Medulla oblongata (tissue), 1 donor: ENCODE data around the gene SLC35B3.
A peak's percentile ranks its signal among the peaks of the same experiment; 100 is the strongest.
"Not testable (repeated sequence)": the region's sequence is repeated elsewhere in the genome, so short reads cannot be mapped to it uniquely, and the experiment has no call there.

Experiments used
- DNase-seq: peaks from one replicate; pipeline ENCODE4 v3.0.0-alpha.2; 2015; ENCODE audit errors: extremely low spot score

SLC35B3 gene

GRCh38 chr6:8435093-8435844 lies at the start of gene SLC35B3:
TSS of gene SLC35B3 (minus strand) at chr6:8435545.
- DNase-seq: peak; percentile 96

GRCh38 chr6:8483650-8484049 lies 48.3 kb upstream of the SLC35B3 start:
- no peak for DNase-seq

- no peak for DNase-seq
Observed at GRCh38 chr6:8481727-8482126, 46.4 kb upstream of the SLC35B3 start.

GRCh38 chr6:8478418-8478817 lies 43.1 kb upstream of the SLC35B3 start:
- DNase-seq: no peak

- no peak for DNase-seq
Observed at GRCh38 chr6:8476656-8477055, 41.3 kb upstream of the SLC35B3 start.

- DNase-seq: no peak
Observed at GRCh38 chr6:8468552-8469356, 33.4 kb upstream of the SLC35B3 start.

GRCh38 chr6:8462694-8463093 lies 27.3 kb upstream of the SLC35B3 start:
- no peak for DNase-seq

GRCh38 chr6:8462169-8462568 lies 26.8 kb upstream of the SLC35B3 start:
- no peak for DNase-seq

- DNase-seq: no peak
Observed at GRCh38 chr6:8446391-8446790, 11.0 kb upstream of the SLC35B3 start.

GRCh38 chr6:8445930-8446329 lies 10.6 kb upstream of the SLC35B3 start:
- not testable (repeated sequence) for DNase-seq

GRCh38 chr6:8442150-8442549 lies 6.8 kb upstream of the SLC35B3 start:
- DNase-seq: no peak

- no peak for DNase-seq
Observed at GRCh38 chr6:8441452-8441851, 6.1 kb upstream of the SLC35B3 start.

- no peak for DNase-seq
Observed at GRCh38 chr6:8439601-8440268, 4.4 kb upstream of the SLC35B3 start.

GRCh38 chr6:8437813-8438212 lies 2.5 kb upstream of the SLC35B3 start:
- no peak for DNase-seq

- no peak for DNase-seq
Observed at GRCh38 chr6:8436966-8437365, 1.6 kb upstream of the SLC35B3 start.

GRCh38 chr6:8435845-8436168 lies 462 bp upstream of the SLC35B3 start:
- no peak for DNase-seq

- no peak for DNase-seq
Observed at GRCh38 chr6:8434727-8435092, 635 bp downstream of the SLC35B3 start.

GRCh38 chr6:8432614-8433013 lies 2.7 kb downstream of the SLC35B3 start:
- no peak for DNase-seq

- DNase-seq: no peak
Observed at GRCh38 chr6:8429821-8430220, 5.5 kb downstream of the SLC35B3 start.

- not testable (repeated sequence) for DNase-seq
Observed at GRCh38 chr6:8426544-8426943, 8.8 kb downstream of the SLC35B3 start.

- no peak for DNase-seq
Observed at GRCh38 chr6:8420031-8420588, 15.2 kb downstream of the SLC35B3 start.

- DNase-seq: no peak
Observed at GRCh38 chr6:8415913-8416312, 19.4 kb downstream of the SLC35B3 start.
